KBM-7 (cell line): ENCODE results near the gene GRM6.

Experiments
- DNase-seq: peaks from one replicate; pipeline ENCODE4 v3.0.0-alpha.2; 2015
- in situ Hi-C: fragments of 300-500 bp; cut with MboI; formaldehyde crosslinking; loops from 2 replicates; pipeline ENCODE4 v1.14.3; 2020; ENCODE audit warnings: low sequenced_read_pairs, low pct_unique_long_range_greater_than_20kb, mixed read lengths

GRM6 gene

DNA sequence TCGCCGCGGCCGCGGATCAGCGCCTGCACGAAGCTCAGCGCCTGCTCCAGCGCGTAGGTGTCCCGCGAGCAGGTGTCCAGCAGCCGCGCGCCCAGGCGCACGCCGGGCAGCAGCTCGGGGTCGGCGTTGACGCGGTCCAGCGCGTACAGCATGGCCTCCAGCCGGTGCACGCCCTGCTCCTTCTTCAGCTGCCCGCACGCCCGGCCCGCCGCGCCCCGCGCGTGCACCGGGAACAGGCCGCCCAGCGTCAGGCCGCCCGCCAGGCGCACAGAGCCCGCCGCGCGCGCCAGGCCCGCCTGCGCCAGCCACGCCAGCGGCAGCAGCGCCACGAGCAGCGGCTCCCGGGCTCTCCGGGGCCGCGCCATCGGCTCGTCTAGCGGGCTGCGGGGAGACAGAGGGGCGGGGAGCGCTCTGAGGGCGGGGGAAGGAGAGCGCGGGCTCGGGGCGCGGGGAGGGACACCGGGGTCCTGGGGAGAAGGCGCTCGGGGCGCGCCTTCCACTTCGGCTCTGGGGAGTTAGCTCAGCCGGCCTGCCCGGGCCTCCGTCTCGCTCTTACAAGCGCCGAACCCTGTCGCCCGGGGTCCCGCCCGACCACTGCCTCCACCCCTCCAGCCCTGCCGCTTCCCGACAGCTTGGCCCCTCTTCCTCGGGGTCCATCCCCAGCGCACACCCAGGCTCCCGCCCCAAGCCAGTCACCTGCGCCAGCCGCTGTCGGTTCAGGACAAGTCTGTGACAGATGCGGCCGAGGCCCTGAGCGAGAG is at the start of gene GRM6:
Gene GRM6, minus strand, starts transcription at position 741 of the 761 bp plus-strand sequence. Its CDS starts 376 bp downstream, at position 365.
- no peak for DNase-seq
- in situ Hi-C loops: no loop called here

GRCh38 chr5:179044765-179045164 is 49.6 kb upstream of the GRM6 start:
- no peak for DNase-seq

GRCh38 chr5:179033004-179033580 is 38.0 kb upstream of the GRM6 start:
- in situ Hi-C loops: no loop called here
- no peak for DNase-seq

More at GRCh38 chr5:179044765-179045164, 49.6 kb upstream of the GRM6 start:
- in situ Hi-C loops: no loop called here

- no peak for DNase-seq
- in situ Hi-C loops: no loop called here
Measured at GRCh38 chr5:179023528-179024189, 28.5 kb upstream of the GRM6 start, which contains the start of gene ZNF879. TSS of gene ZNF879 (plus strand) at chr5:179023804. CDS start at chr5:179025005, 1,201 bp downstream.

DNA sequence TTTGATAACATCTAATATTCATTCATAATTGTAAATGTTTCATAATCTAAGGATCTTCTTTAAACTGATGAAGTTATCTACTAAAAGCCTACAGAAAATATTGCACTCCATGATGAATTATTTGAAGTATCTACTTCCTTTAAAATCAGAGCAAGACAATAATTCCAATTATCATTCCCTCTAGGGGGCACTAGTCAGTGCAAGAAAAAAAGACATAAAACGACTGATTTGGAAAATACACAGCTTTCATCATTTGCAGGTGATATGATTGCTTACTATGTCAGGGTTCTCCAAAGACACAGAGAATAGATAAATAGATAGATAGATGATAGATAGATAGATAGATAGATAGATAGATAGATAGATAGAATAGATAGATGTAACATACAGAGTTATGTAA is 13.5 kb upstream of the GRM6 start:
- in situ Hi-C loops: no loop called here

GRCh38 chr5:179006564-179006963 is 11.4 kb upstream of the GRM6 start:
- in situ Hi-C loops: no loop called here
- DNase-seq: no peak

More for the DNA sequence above, 13.5 kb upstream of the GRM6 start:
- peak; percentile 35 for DNase-seq

GRCh38 chr5:178998441-178998840 is 3.3 kb upstream of the GRM6 start:
- in situ Hi-C loops: no loop called here

DNA sequence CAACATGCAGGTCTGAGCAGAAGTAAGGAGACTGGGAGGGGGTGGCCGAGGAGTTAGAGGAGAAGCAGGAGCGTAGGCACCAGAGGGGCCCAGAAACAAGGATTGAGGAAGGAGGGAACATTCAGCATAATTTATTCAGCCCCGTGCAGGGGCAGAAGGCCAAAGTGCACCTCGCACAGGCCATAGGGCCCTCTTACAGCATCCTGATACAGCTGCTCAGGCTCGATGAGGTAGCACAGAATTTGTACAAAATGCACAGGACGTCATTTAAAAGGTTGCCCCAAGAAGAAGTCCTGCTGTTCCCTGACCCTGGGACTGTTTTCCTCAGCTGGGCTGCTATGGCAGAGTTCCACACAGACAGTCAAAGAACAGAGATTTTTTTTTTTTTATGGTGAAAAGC is 2.1 kb upstream of the GRM6 start:
- DNase-seq: no peak
- in situ Hi-C loops: no loop called here

More at GRCh38 chr5:178998441-178998840, 3.3 kb upstream of the GRM6 start:
- no peak for DNase-seq

DNA sequence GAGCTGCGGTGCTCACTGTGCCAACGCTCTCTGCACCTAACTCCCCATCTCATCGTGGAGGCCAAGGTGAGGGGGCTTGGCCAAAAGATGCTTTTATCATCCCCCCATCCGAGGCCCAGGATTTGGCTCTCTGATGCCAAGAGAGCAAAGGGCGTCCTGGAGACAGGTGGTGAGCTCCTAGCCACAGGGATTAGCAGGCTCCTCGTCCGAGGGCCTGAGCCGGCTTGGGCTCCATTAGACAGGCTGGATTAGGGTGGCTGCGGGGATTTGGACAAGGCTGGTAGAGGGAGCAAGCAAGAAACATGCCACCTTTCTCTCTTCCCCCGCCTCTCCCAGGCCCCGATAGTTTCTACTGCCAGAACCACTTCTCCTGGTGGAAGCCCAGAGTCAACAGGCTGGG is 1.0 kb upstream of the GRM6 start:
- no peak for DNase-seq
- in situ Hi-C loops: no loop called here

DNA sequence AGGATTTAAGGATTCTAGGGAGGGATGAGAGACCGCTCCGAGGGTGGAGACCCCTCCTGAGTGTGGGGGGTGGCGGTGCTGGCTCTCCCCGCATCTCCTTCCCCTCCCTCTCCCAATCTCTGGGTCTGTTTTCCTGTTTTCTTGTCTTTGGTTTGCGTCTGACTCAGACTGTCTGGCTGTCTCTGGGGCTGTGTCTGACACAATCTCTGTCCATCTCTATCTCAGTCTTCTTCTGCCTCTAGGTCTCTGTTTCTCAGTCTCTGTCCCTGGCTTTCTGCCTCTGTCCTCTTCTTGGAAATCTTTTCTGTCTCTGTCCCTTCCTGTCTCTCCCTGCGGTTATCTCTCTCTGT is 196 bp upstream of the GRM6 start:
- DNase-seq: no peak
- in situ Hi-C loops: no loop called here

- DNase-seq: no peak
- in situ Hi-C loops: no loop called here
Measured at GRCh38 chr5:178993955-178994579, 1.1 kb downstream of the GRM6 start.

DNA sequence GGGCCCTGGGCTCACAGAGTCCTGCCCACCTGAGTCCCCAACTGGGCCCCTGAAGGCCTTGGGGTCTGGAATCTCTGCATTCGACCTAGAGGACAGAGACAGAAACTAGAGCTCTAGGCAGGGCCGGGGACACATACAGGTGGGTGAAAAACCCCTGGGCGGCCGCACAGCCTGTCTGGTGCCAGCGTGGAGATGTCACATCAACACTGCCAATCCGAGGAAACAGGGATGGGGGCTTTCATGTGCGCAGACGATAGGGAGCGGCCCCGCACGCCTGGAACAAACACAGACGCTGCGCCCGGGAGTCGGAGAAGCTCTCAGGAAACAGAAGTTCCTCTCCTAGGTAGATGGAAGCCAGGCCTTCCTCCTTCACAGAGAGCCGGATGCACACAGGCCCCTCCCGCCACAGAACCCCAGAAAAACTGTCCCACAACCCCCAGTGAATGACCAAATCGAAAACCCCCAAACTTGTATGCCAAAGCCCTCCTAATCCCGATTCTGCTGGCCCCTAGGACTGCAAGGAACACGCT is 1.8 kb downstream of the GRM6 start:
- no peak for DNase-seq
- in situ Hi-C loops: no loop called here

DNA sequence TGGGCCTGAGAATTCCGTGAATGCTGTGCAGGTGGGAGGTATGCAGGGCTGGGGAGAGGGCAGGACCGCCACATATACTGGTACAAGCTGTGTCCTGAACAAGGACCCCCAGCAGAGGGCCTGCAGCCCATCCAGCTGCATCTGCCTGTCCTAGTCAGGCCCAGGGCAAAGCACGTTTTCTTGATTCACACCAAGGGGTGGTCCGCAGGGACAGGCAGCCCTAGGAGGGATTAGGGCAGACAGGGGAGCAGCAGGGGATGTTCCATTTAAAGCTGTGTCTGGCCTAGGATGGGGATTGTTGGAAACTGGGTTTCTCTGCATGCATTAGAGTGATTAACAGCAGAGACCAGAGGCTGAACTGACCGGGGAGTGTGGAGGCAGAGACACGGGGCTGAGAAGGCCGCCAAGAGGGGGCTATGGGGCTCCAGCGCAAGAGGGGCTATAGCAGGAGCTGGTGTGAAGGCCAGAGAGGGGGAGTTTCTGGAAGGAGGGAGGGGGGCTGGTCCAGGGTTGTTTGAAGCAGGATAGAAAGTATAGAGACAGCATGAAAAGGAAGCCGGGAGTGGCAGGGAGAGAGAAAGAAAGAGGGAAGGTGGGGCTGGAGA is 2.7 kb downstream of the GRM6 start:
- in situ Hi-C loops: no loop called here

GRCh38 chr5:178991190-178992145 is 3.7 kb downstream of the GRM6 start:
- no peak for DNase-seq
- in situ Hi-C loops: no loop called here

More for the DNA sequence above, 2.7 kb downstream of the GRM6 start:
- no peak for DNase-seq

- in situ Hi-C loops: no loop called here
- DNase-seq: no peak
Measured at GRCh38 chr5:178990491-178990890, 4.6 kb downstream of the GRM6 start.

GRCh38 chr5:178989311-178989710 is 5.8 kb downstream of the GRM6 start:
- in situ Hi-C loops: no loop called here
- no peak for DNase-seq

GRCh38 chr5:178988436-178989220 is 6.5 kb downstream of the GRM6 start:
- no peak for DNase-seq
- in situ Hi-C loops: no loop called here
